ENCODE measurements around the gene PEX16. TPM values are rescaled to one million over a fixed set of nuclear protein-coding genes. Genes with fewer than 3 reads are reported as not detected.

PEX16 gene
- total RNA-seq, 1 experiment from 2014 or later, result 33.2 TPM

DNA sequence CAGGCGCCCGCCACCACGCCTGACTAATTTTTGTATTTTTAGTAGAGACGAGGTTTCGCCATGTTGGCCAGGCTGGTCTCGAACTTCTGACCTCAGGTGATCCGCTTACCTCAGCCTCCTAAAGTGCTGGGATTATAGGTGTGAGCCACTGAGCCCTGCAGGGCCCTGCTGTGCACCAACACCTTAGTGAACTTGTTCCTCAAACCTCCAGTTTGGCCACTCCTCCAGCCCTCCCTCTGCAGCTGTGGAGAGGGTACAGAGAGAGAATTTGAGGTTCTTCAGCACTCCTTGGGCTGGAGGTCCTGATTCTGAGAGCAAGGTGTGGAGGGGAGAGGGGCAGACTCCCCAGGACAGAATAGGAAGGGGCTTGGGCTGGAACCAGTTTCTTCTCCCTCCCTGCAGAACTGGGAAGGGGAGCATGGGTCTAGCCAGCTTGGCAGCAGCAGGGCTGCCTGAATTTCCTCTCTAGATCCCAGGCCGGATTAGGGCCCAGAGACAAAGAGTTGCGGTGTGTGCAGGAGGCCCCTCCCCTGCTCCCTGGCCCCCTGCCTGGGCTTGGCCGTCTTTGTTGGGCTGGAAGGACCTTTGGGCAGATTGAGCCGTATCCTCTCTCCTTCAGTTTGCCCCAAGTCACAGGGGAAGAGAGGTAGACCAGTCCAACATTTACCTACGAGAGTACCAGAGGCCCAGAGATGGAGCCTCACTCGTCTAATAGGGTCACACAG, 2.3 kb upstream of the PEX16 start:
- DNase-seq (ENCODE audit: low read depth, low spot score), result no peak
- Histone ChIP-seq H3K36me3 (ENCODE audit: control insufficient read depth in 1 of 2, insufficient read depth in 2 of 2, low read length in 2 of 2) (peaks cover 0 to 12% of the 10 kb centered on the region in 2 experiments; a peak in 3 of 4 replicates), H3K27ac (ENCODE audit: low read depth, low read length) (no peak overlapping the region), H3K9me2 (ENCODE audit: insufficient read depth) (no peaks in the 10 kb centered on the region), H4K20me1 (ENCODE audit: insufficient read depth) (no peaks in the 10 kb centered on the region), H3K4me1 (ENCODE audit: control insufficient read depth in 1 of 2, insufficient read depth in 2 of 2, low read length in 2 of 2) (peaks cover 17 to 31% of the 10 kb centered on the region in 2 experiments), H3K9me3 (ENCODE audit: control insufficient read depth in 1 of 2, insufficient read depth in 1 of 2, low read depth in 1 of 2, low read length in 2 of 2) (no peaks in the 10 kb centered on the region), H3K4me2 (ENCODE audit: low read length) (no peak overlapping the region), H3K79me2 (ENCODE audit: insufficient read depth, low read length) (peaks cover 27% of the 10 kb centered on the region), H3K9ac (ENCODE audit: low read length) (no peak overlapping the region), H3K27me3 (ENCODE audit: insufficient read depth, low read length) (no peaks in the 10 kb centered on the region), H2AFZ (ENCODE audit: low read depth, low read length, poor library complexity, severe bottlenecking) (no peak overlapping the region), H3K4me3 (replicated peaks in 1 of 2; ENCODE audit: low read depth in 1 of 2, low read length in 2 of 2) (no peak overlapping the region)
- intact Hi-C loops (cut with micrococcal nuclease), result no loop called here
- BruUV-seq (replicated peaks), result no TSS peak
- no peak for ATAC-seq
- RAD21 ChIA-PET (ENCODE audit: low non-redundant PET in 1 of 2, low total read pairs in 2 of 2, uncharacterized antibody in 2 of 2, unreplicated experiment in 2 of 2), result no interaction called here
- CTCF ChIA-PET, result no interaction called here
- TF ChIP-seq RAD21 (IDR thresholded peaks at IDR 0.05; ENCODE audit: low read depth) (no peak), ATF3 (IDR thresholded peaks at IDR 0.05) (no peak), CBX3 (IDR thresholded peaks at IDR 0.05; ENCODE audit: low read depth) (no peak), SRF (IDR thresholded peaks at IDR 0.05; ENCODE audit: low read depth) (no peak), SIN3A (IDR thresholded peaks at IDR 0.05; ENCODE audit: low read depth) (no peak), ZBTB33 (IDR thresholded peaks at IDR 0.05; ENCODE audit: extremely low read depth, insufficient replicate concordance, low read length) (no peak), ZFX (IDR thresholded peaks at IDR 0.05) (no peak), CEBPB (IDR thresholded peaks at IDR 0.05; ENCODE audit: low read depth) (no peak), YY1 (IDR thresholded peaks at IDR 0.05; ENCODE audit: extremely low read depth, insufficient replicate concordance, low read depth, low read length) (no peak), EZH2phosphoT487 (IDR thresholded peaks at IDR 0.05; ENCODE audit: borderline replicate concordance) (no peak), REST (IDR thresholded peaks at IDR 0.05; ENCODE audit: low read depth) (no peak), POLR2AphosphoS5 (IDR thresholded peaks at IDR 0.05; ENCODE audit: low read depth, low read length) (no peak), EGR1 (IDR thresholded peaks at IDR 0.05; ENCODE audit: low read depth) (no peak), SP1 (IDR thresholded peaks at IDR 0.05; ENCODE audit: low read depth) (no peak), TCF7L2 (IDR thresholded peaks at IDR 0.05; ENCODE audit: borderline replicate concordance, extremely low read depth, insufficient read depth, insufficient read length) (no peak), POLR2A (IDR thresholded peaks at IDR 0.05; ENCODE audit: borderline replicate concordance, extremely low read depth, insufficient read depth, insufficient read length) (no peak)
- TF ChIP-seq, protein P1, sequence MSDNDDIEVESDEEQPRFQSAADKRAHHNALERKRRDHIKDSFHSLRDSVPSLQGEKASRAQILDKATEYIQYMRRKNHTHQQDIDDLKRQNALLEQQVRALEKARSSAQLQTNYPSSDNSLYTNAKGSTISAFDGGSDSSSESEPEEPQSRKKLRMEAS (IDR thresholded peaks at IDR 0.05), result no peak
- POLR2A ChIA-PET, result no interaction called here
